PC-9 (cell line): Measurements from ENCODE around the gene HTR2A. TPM values are rescaled to one million over a fixed set of nuclear protein-coding genes. Genes with fewer than 3 reads are reported as not detected.
A peak's percentile ranks its signal among the peaks of the same experiment; 100 is the strongest.

Experiments
- Bru-seq: library from RNA; stranded (reverse); fragments of 400-500 nt; gene quantifications from one replicate; lab custom pipeline; 2021; lab: Mats Ljungman, UMichigan
- BruChase-seq, 2 experiments: library from RNA; stranded (reverse); fragments of 400-500 nt; gene quantifications; one replicate each; lab custom pipeline; 2021; lab: Mats Ljungman, UMichigan
- BruUV-seq: library from RNA; stranded (reverse); fragments of 400-500 nt; replicated peaks from 2 replicates; lab custom pipeline; 2021; lab: Mats Ljungman, UMichigan
- CTCF ChIA-PET: fragments of 300-600 bp; sonication (Branson Sonifier 250); formaldehyde crosslinking; loops from one replicate; lab custom pipeline; 2022; ENCODE audit warnings: antibody characterized with exemption; lab: Charles Lee
- POLR2A ChIA-PET: fragments of 300-600 bp; sonication (Branson Sonifier 250); formaldehyde crosslinking; loops from one replicate; lab custom pipeline; 2022; ENCODE audit warnings: antibody characterized with exemption; ENCODE audit not compliant: unreplicated experiment; lab: Charles Lee
- DNase-seq, 2 experiments: peaks; one replicate each; pipeline versions ENCODE4 v3.0.0 to v3.0.0-alpha.2; 2015 to 2022; ENCODE audit warnings: mixed read lengths in 1 of 2
- H2AFZ ChIP-seq: fragments of 200-600 bp; sonication (generic); 2 replicates; pipeline ENCODE4 v1.8.1; 2017; ENCODE audit warnings: antibody characterized with exemption
- H3F3A ChIP-seq: fragments of 200-600 bp; sonication (generic); 2 replicates; pipeline ENCODE4 v1.8.1; 2017; ENCODE audit warnings: antibody characterized with exemption, mild to moderate bottlenecking, low read depth; ENCODE audit not compliant: insufficient read depth
- H3K27ac ChIP-seq: fragments of 200-600 bp; sonication (generic); 2 replicates; pipeline ENCODE4 v1.6.1; 2016; ENCODE audit warnings: mixed run types
- H3K27me3 ChIP-seq: fragments of 200-600 bp; sonication (generic); 2 replicates; pipeline ENCODE4 v1.6.1; 2016; ENCODE audit warnings: low read depth, mixed run types; ENCODE audit not compliant: insufficient read depth
- H3K36me3 ChIP-seq: fragments of 200-600 bp; sonication (generic); 2 replicates; pipeline ENCODE4 v1.6.1; 2016; ENCODE audit warnings: low read depth, mixed run types
- H3K4me1 ChIP-seq: fragments of 200-600 bp; sonication (generic); replicated peaks from 2 replicates; pipeline ENCODE4 v1.6.1; 2016; ENCODE audit warnings: mixed run types; ENCODE audit not compliant: insufficient read depth
- H3K4me2 ChIP-seq: fragments of 200-600 bp; sonication (generic); 2 replicates; pipeline ENCODE4 v1.6.1; 2017; ENCODE audit warnings: mixed run types
- H3K4me3 ChIP-seq: fragments of 200-600 bp; sonication (generic); 2 replicates; pipeline ENCODE4 v1.6.1; 2016; ENCODE audit warnings: mixed run types
- H3K79me2 ChIP-seq: fragments of 200-600 bp; sonication (generic); 2 replicates; pipeline ENCODE4 v1.6.1; 2017; ENCODE audit warnings: low read depth, mixed run types
- H3K9me2 ChIP-seq: fragments of 200-600 bp; sonication (generic); 2 replicates; pipeline ENCODE4 v1.8.1; 2017; ENCODE audit warnings: mild to moderate bottlenecking; ENCODE audit not compliant: insufficient read depth
- H3K9me3 ChIP-seq: fragments of 200-600 bp; sonication (generic); 2 replicates; pipeline ENCODE4 v1.8.1; 2016; ENCODE audit warnings: low read depth; ENCODE audit not compliant: insufficient read depth
- H4K20me1 ChIP-seq: fragments of 200-600 bp; sonication (generic); 2 replicates; pipeline ENCODE4 v1.8.1; 2017; ENCODE audit not compliant: insufficient read depth
- CTCF ChIP-seq: fragments of 200-600 bp; sonication (generic); conservative IDR thresholded peaks from 2 replicates; pipeline ENCODE4 v1.6.1; 2017; ENCODE audit warnings: mixed run types, antibody characterized with exemption, mild to moderate bottlenecking, moderate library complexity
- EZH2 ChIP-seq: fragments of 200-600 bp; sonication (generic); IDR thresholded peaks from 2 replicates; pipeline ENCODE4 v1.8.0; 2017; ENCODE audit warnings: antibody characterized with exemption, low read depth
- intact Hi-C: fragments of 100-400 bp; cut with micrococcal nuclease; formaldehyde crosslinking; loops from one replicate; pipeline ENCODE4 v1.10.0; 2022; ENCODE audit not compliant: unreplicated experiment
- long read RNA-seq: library from polyadenylated mRNA; stranded (forward); transcript quantifications from one replicate; pipeline ENCODE4 v2.0.0, GENCODE V29; 2022
- total RNA-seq: library from RNA; stranded (reverse); gene quantifications from 2 replicates; pipeline ENCODE4 v1.2.3, GENCODE V29; 2021

Gene HTR2A
- total RNA-seq (not detected in 2 replicates), Bru-seq, nascent RNA (not detected), BruChase-seq, experiment 1, labeled RNA remaining after a 2-hour chase (not detected), BruChase-seq, experiment 2, labeled RNA remaining after a 6-hour chase (not detected)
- long read RNA-seq = 0 reads

GRCh38 chr13:46896341-46897137 lies at the start of gene HTR2A:
Gene HTR2A, minus strand, starts transcription at chr13:46897053. Its CDS starts 1,147 bp downstream, at chr13:46895906.
- CTCF ChIA-PET = no interaction called here
- TF ChIP-seq EZH2 (no peak), CTCF (no peak)
- no TSS peak for BruUV-seq
- H3K4me1 ChIP-seq = no peaks in the 10 kb centered on the region
- H3K27me3 ChIP-seq = no peaks in the 10 kb centered on the region
- H3K4me2 ChIP-seq = no peak within 1 kb of the TSS
- no peak for DNase-seq
- no peaks in the 10 kb centered on the region for H3K79me2 ChIP-seq
- no peaks in the 10 kb centered on the region for H3K9me2 ChIP-seq
- H3K9me3 ChIP-seq = no peaks in the 10 kb centered on the region
- no peak within 1 kb of the TSS for H3K4me3 ChIP-seq
- no peaks in the 10 kb centered on the region for H3F3A ChIP-seq
- intact Hi-C loops = loop anchor here (10.0 kb wide), 1 partner anchor 78 kb away; no protein-coding TSS in a partner anchor
- POLR2A ChIA-PET = interaction anchor here (0.5 kb wide), 1 partner anchor 349 kb away, joined by 5 read pairs; no protein-coding TSS in a partner anchor
- H3K36me3 ChIP-seq = no peaks in the 10 kb centered on the region
- H2AFZ ChIP-seq = no peak within 1 kb of the TSS
- no peaks in the 10 kb centered on the region for H4K20me1 ChIP-seq
- no peak within 1 kb of the TSS for H3K27ac ChIP-seq

GRCh38 chr13:46936525-46936924 lies 39.7 kb upstream of the HTR2A start:
- Histone ChIP-seq H3K9me2 (no peaks in the 10 kb centered on the region), H3K4me3 (no peak overlapping the region), H3F3A (no peaks in the 10 kb centered on the region), H3K9me3 (no peaks in the 10 kb centered on the region; the same call in 1 of the 2 replicates), H4K20me1 (no peaks in the 10 kb centered on the region), H2AFZ (no peak overlapping the region), H3K4me1 (no peaks in the 10 kb centered on the region), H3K79me2 (no peaks in the 10 kb centered on the region), H3K27ac (no peak overlapping the region), H3K36me3 (no peaks in the 10 kb centered on the region), H3K4me2 (no peak overlapping the region), H3K27me3 (no peaks in the 10 kb centered on the region)
- POLR2A ChIA-PET = no interaction called here
- TF ChIP-seq EZH2 = no peak
- no peak for TF ChIP-seq CTCF
- no peak for DNase-seq
- BruUV-seq = no TSS peak
- intact Hi-C loops = no loop called here
- CTCF ChIA-PET = no interaction called here

GRCh38 chr13:46934749-46935148 lies 37.9 kb upstream of the HTR2A start:
- no TSS peak for BruUV-seq
- no peaks in the 10 kb centered on the region for H3K4me1 ChIP-seq
- no peaks in the 10 kb centered on the region for H3F3A ChIP-seq
- intact Hi-C loops = no loop called here
- no peak overlapping the region for H3K4me3 ChIP-seq
- H3K27ac ChIP-seq = no peak overlapping the region
- CTCF ChIA-PET = no interaction called here
- H3K36me3 ChIP-seq = no peaks in the 10 kb centered on the region
- no peaks in the 10 kb centered on the region; the same call in 1 of the 2 replicates for H3K9me3 ChIP-seq
- no peak for DNase-seq
- H3K4me2 ChIP-seq = no peak overlapping the region
- peak overlapping the region; percentile 66 for H2AFZ ChIP-seq
- H3K27me3 ChIP-seq = no peaks in the 10 kb centered on the region
- no peak for TF ChIP-seq EZH2
- H4K20me1 ChIP-seq = no peaks in the 10 kb centered on the region
- POLR2A ChIA-PET = interaction anchor here (0.8 kb wide), 1 partner anchor 661 kb away, joined by 7 read pairs; no protein-coding TSS in a partner anchor
- H3K79me2 ChIP-seq = no peaks in the 10 kb centered on the region
- H3K9me2 ChIP-seq = no peaks in the 10 kb centered on the region
